NCI-H2081 (cell line): ENCODE results near the gene C1orf74.

ENCODE experiments used
- DNase-seq, 2 experiments: peaks; one replicate each; lab custom pipeline; 2025; lab: John Stamatoyannopoulos, UW

C1orf74 gene

GRCh38 chr1:209746451-209747165 lies 37.8 kb downstream of the C1orf74 start:
- no peak for DNase-seq

DNA sequence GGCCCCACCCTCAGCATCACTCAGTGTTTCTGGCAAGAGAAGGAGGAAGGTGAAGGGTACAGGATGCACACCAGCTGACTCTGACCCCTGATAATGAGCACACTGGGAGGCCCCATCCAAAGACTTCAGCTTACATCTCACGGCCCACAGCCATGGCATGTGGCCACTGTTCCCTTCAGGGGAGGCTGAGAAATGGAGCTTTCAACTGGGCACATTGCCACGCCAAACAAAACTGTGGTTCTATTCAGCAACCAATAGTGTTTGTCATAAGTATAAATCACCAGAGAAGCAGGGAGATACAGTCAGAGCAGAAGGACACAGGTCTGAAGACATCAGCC lies 41.2 kb downstream of the C1orf74 start:
- peak; percentile 49 to 67 for DNase-seq

DNA sequence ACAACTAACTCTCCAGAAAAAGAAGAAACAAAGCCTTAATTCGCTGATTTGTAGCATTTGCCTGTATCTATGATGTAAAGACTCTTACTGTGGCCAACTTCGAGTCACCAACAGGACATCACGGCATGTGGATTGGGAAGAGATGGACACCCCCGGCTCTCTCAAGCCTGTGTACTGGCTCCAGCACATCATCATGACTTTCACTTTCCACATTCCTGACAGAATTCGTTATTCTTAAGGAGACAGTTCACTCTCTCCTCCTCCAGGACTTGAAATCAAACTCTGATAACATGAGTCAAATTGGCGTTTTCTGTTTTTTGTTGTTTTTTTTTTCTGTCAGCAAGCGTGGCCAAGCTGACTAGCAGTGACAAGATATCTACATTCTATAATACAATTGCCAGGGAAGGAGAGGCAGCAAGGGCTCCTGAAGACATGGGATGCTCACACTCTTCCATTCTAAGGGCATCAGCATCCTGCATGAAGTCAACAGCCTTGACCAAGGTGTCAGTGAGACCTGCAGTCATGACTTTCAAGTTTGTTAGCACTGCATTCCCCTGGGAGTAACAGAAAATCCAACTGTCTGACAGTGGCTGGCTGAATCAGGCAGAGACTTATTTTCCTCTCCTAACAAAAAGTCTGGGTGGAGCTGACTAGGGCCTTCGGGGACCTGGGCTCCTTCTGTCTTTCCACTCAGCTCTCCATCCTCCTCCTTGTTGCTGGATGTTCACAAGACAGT lies 41.8 kb downstream of the C1orf74 start:
- DNase-seq = no peak

DNA sequence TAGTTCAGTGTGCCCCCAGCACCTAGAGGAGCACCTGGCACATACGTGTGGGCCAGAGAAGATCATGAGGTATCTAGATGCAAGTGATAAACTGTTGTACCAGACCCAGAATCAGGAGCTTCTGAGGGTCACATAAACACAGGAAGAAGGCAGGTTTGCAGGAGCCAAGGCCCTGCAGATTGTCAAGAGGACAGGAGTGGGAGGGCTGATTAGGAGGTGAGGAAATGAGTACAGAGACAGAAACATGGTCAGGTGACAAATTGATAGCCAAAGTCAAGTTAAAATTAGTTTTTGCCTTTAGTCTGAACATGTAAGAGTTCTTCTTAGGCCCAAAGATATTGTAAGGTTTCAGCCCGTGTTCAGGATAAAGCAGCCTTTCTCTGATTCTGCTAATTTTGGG lies 42.5 kb downstream of the C1orf74 start:
- no peak for DNase-seq

DNA sequence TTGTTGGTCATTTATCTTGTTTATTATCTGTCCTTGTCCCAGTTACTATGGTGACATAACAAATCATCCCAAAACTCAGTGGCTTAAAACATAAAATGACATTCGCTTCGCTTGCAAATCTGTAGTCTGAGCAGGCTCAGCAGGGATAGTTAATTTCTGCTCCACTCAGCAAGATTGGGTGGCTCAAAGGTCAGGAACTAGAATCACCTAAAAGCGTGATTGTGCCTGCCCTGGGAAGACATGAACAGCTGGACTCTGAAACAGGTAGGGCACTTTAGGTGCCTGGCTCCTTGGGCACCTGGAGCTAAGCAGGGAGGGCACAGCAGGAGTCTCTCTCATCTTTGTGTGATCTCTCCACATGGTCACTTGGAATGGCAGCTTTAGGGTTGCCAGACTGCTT lies 43.2 kb downstream of the C1orf74 start:
- DNase-seq = no peak

GRCh38 chr1:209738270-209738669 lies 46.1 kb downstream of the C1orf74 start:
- no peak for DNase-seq

DNA sequence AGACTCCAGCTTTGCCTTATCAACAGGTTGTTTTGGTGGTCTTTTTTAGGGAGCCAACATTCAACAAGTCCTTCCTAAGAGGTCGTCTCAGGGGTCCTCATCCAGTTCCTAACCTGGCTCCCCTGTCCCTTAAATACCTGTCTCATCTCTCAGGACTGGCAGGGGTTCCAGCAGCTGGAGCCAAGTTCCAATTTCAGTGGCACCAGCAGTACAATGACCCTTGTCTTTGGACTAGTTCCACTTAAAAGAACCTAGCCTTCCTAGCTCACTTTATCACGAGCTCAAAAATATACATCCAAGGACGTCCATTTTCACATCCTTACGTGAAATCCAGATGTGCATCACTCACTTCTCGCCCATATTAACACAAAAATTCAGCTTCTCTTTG lies 47.2 kb downstream of the C1orf74 start:
- no peak for DNase-seq

GRCh38 chr1:209736490-209737117 lies 47.8 kb downstream of the C1orf74 start:
- no peak for DNase-seq

DNA sequence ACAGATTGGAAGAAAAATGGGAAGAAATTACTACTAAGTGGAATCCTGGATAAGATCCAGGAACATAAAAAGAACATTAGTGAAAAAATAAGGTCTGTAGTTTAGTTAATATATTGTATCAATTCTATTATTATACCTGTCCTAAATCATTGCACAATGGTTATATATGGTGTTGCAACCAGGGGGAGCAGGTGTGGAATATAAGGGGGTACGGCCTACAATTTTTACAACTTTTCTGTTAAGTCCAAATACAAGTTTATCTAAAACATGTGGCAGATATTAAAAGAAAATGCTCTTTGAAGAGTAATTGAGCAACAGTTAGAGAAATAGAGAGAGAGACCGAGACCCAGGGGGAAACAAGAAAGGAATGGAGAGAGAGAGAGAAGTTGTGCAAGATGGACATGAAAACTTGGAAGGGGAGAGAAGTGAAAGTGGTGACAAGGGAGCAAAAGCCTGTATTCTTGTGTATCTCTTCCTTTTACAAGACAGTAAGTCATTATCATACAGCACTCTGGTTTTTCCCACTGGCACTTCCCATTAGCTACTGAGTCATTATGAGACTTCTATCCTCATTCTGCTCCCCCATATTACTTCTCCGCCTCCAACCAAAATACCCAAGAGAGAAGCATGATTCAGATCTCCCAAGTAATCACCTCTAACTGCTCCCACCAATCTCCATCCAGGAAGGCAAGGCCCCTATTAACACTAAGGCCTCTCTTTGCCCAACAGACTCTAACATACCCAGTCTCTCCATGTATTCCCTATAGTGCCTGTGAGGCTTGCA lies 50.8 kb downstream of the C1orf74 start:
- no peak for DNase-seq

- no peak for DNase-seq
These were observed 51.6 kb downstream of the C1orf74 start for GRCh38 chr1:209732725-209733124.

- no peak for DNase-seq
These were observed 54.9 kb downstream of the C1orf74 start for GRCh38 chr1:209729436-209729835.
